ENCODE measurements around the gene GSAP.

Gene GSAP

GRCh38 chr7:77438131-77438530 lies 22.0 kb upstream of the GSAP start:
- DNase-seq (ENCODE audit: extremely low read depth in 1 of 2, low read depth in 1 of 2): no peak

GRCh38 chr7:77434570-77435275 lies 18.6 kb upstream of the GSAP start:
- no peak for DNase-seq (ENCODE audit: extremely low read depth in 1 of 2, low read depth in 1 of 2)

- no peak for DNase-seq (ENCODE audit: extremely low read depth in 1 of 2, low read depth in 1 of 2)
Measured at GRCh38 chr7:77433901-77434300, 17.8 kb upstream of the GSAP start.

- DNase-seq (ENCODE audit: extremely low read depth in 1 of 2, low read depth in 1 of 2): no peak
Measured at GRCh38 chr7:77430927-77431326, 14.8 kb upstream of the GSAP start.

- no peak for DNase-seq (ENCODE audit: extremely low read depth in 1 of 2, low read depth in 1 of 2)
Measured at GRCh38 chr7:77428777-77429231, 12.7 kb upstream of the GSAP start.

GRCh38 chr7:77427996-77428603 lies 12.0 kb upstream of the GSAP start:
- DNase-seq (ENCODE audit: extremely low read depth in 1 of 2, low read depth in 1 of 2): no peak

GRCh38 chr7:77426521-77427051 lies 10.4 kb upstream of the GSAP start:
- DNase-seq (ENCODE audit: extremely low read depth in 1 of 2, low read depth in 1 of 2): no peak

GRCh38 chr7:77426052-77426404 lies 9.9 kb upstream of the GSAP start:
- DNase-seq (ENCODE audit: extremely low read depth in 1 of 2, low read depth in 1 of 2): no peak

GRCh38 chr7:77425101-77426051 lies 9.2 kb upstream of the GSAP start:
- no peak for DNase-seq (ENCODE audit: extremely low read depth in 1 of 2, low read depth in 1 of 2)

GRCh38 chr7:77422500-77422899 lies 6.4 kb upstream of the GSAP start:
- no peak for DNase-seq (ENCODE audit: extremely low read depth in 1 of 2, low read depth in 1 of 2)

- no peak for DNase-seq (ENCODE audit: extremely low read depth in 1 of 2, low read depth in 1 of 2)
Measured at GRCh38 chr7:77420986-77421672, 5.0 kb upstream of the GSAP start.

- no peak for DNase-seq (ENCODE audit: extremely low read depth in 1 of 2, low read depth in 1 of 2)
Measured at GRCh38 chr7:77420438-77420837, 4.3 kb upstream of the GSAP start.

GRCh38 chr7:77419102-77419501 lies 3.0 kb upstream of the GSAP start:
- no peak for DNase-seq (ENCODE audit: extremely low read depth in 1 of 2, low read depth in 1 of 2)

GRCh38 chr7:77417801-77418200 lies 1.7 kb upstream of the GSAP start:
- no peak for DNase-seq (ENCODE audit: extremely low read depth in 1 of 2, low read depth in 1 of 2)

GRCh38 chr7:77416621-77417371 lies 647 bp upstream of the GSAP start:
- no peak for DNase-seq (ENCODE audit: extremely low read depth in 1 of 2, low read depth in 1 of 2)

GRCh38 chr7:77415476-77415822 lies 700 bp downstream of the GSAP start:
- no peak for DNase-seq (ENCODE audit: extremely low read depth in 1 of 2, low read depth in 1 of 2)

- no peak for DNase-seq (ENCODE audit: extremely low read depth in 1 of 2, low read depth in 1 of 2)
Measured at GRCh38 chr7:77413861-77414424, 2.2 kb downstream of the GSAP start.

GRCh38 chr7:77413128-77413527 lies 3.0 kb downstream of the GSAP start:
- no peak for DNase-seq (ENCODE audit: extremely low read depth in 1 of 2, low read depth in 1 of 2)

GRCh38 chr7:77409739-77410547 lies 6.2 kb downstream of the GSAP start:
- no peak for DNase-seq (ENCODE audit: extremely low read depth in 1 of 2, low read depth in 1 of 2)

Measured in activated CD8-positive, alpha-beta memory T cell treated with anti-CD3 and anti-CD28 coated beads for 1 hour (primary cell).